NK-92 treated with Interleukin-12 subunit alpha and Interleukin-12 subunit beta, amount 100 ng/mL, for 24 hours (cell line): ENCODE data around the gene KCNF1.
A peak's percentile ranks its signal among the peaks of the same experiment; 100 is the strongest.

Experiments used
- DNase-seq: peaks from one replicate; lab custom pipeline; 2025; lab: John Stamatoyannopoulos, UW

The KCNF1 gene, protein sequence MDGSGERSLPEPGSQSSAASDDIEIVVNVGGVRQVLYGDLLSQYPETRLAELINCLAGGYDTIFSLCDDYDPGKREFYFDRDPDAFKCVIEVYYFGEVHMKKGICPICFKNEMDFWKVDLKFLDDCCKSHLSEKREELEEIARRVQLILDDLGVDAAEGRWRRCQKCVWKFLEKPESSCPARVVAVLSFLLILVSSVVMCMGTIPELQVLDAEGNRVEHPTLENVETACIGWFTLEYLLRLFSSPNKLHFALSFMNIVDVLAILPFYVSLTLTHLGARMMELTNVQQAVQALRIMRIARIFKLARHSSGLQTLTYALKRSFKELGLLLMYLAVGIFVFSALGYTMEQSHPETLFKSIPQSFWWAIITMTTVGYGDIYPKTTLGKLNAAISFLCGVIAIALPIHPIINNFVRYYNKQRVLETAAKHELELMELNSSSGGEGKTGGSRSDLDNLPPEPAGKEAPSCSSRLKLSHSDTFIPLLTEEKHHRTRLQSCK

DNA sequence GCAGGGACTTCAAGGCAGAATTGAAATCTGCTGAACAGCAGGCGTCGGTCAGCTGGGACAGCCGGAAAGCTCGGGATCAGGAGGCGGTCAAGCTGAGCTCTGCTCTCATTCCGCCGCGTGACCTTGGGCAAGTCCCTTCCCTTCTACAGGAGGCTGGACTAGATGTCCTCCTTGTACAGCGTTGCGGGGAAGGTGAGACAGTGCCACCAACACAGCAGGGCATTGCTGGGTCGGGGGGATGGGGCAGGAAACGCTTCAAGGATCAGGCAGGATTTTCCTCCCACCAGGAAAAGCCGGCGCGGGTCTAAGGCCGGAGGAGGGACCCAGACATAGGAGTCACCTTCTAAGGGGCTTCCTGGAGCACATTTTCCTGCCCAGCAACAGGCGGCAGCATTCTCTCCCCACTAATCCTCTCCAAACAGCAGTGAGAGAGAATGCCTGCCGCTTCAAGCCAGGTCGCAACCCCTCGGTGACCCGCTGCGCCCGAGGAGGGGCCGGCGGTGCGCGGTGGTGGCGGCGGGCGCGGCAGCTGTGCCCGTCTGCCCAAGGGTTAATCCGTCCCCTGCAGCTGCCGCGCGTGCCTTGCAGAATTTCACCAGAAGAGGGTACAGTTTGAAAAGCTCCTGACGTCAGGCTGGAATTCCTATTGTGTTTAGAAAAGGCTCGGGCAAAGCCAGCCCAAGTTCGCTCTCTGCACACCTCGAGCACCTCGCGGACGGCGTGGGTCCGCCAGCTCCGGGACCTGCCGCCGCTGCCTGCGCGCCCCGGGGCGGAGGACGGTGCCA lies at the start of gene KCNF1:
Gene KCNF1, plus strand, starts transcription at position 644 of the 785 bp plus-strand sequence. CDS start 493 bp downstream, outside the sequence.
- no peak for DNase-seq

DNA sequence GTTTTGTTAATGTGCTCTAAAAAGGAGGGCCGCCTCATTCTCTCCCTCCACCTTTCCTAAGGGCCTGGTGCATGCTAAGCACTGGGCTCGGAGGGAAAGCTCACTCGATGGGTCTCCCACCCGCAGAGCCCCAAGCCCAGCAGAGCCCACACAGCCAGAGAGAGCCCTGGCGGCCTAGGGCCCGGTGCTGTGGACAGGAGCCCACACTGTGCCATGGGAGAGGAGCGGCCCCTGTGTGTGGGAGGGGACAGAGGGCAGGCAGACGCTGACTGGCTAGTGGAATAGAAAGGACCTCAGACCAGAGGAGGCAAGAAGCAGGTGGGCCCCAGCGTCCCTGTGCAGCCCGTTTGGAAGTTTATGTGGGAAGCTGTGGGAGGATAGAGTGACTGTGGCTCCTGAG lies 49.4 kb upstream of the KCNF1 start:
- DNase-seq = no peak

DNA sequence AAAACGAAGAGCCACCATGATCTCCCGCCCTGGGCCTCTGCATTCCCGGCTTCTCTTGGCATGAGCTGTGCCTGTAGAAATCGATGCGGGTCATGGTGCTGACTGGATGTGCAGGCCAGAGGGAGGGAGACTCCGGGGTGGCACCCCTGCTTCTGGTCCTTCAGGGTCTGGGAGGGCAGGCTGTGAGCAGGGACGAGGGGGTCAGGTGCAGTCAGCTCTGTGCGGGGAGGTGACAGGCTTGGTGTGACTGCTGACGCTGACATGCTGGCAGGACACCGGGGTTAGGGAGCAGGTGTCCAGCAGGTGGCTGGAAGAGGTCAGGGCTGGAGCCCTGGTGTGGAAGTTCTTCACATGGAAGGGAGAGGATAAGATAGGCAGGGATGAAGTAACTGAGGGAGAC lies 48.7 kb upstream of the KCNF1 start:
- no peak for DNase-seq

GRCh38 chr2:10863837-10864236 lies 47.9 kb upstream of the KCNF1 start:
- peak; percentile 23 for DNase-seq

GRCh38 chr2:10864251-10864650 lies 47.5 kb upstream of the KCNF1 start:
- no peak for DNase-seq

DNA sequence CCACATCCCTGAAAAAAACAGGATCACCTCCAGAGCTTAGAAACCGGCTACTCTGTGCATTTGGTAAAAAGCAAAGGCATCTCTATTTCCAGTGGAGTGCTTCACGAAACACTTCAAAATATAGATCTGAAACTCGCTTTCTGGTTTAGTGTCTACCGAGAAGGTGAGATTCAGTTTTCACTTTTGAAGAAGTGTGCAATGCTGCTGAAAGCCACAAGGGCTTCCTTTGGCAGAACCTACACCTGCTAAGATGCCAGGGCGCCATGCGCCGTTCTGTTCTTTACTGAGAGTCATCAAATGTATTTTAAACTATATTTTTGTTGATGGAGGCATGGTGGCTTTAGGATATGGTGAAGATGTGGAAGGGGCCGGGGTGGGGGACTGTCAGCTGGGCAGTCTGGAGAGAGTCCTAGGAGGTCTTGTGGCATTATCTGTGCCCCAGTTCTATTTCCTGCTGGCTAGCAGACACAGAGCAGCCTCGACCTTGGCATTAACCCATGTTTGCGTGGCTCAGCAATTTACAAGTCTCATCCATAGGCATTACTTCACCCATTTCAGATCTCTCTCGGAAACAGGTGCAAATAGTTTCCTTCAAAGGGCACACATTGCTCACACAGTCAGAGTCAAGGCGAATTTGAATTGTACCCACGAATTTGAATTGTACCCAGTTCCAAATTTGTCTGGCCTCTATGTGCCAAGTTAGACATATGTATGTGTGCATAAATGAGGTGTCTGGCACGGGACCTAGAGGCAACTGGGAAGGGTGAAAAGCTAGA lies 46.7 kb upstream of the KCNF1 start:
- no peak for DNase-seq

DNA sequence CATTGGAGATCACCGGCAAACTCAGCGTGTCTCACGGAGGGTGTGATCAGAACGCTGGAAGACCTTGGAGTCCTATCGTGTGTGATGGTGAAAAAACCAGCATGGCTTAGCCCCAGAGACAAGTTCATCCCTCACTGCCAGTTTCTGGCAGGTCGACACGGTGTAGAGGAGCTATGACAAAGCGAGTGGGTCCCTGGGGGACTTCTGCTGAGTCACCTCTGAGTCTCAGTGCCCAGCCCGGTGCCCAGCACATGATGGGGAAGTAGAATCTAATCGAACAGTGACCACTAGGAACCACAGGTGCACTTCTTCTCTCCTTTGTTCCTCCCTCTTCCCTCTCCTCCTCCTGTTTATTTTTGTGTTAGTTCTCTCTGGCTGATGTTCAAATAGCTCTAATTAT lies 45.9 kb upstream of the KCNF1 start:
- DNase-seq = no peak

DNA sequence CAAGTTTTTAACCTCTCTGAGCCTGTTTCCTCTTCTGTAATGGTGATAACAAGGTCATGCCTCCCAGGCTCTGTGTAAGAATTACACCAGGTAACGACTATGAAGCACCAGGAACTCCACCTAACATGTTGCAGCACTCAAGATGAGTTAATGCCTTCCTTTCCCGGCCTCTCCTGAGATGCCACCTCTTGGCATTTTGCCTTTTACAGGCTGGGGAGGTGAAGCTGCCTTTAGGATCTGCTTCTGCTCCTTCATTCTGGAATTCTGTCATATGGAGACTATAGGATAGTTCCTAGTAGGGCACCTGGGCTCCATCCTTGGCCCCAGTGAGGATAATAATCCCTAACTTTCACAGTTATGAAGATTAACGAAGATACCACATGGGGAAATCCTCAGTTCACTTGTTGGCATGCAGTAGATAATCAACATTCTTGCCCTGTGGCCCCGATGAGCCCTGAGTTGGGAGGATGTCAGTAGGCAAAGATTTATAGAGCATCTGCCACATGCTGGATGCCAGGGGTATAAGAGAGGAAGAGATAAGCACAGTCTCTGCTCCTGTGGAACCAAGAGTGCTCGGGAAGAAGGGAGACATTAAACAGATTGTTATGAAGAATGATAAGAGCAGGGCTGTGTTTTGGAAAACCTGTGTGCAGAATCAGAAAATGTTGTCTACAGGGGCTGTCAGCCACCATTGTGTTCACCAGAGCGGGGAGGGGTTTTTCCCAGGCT lies 43.9 kb upstream of the KCNF1 start:
- no peak for DNase-seq

- no peak for DNase-seq
These were observed 43.0 kb upstream of the KCNF1 start for GRCh38 chr2:10868465-10869314.

GRCh38 chr2:10871978-10872377 lies 39.8 kb upstream of the KCNF1 start:
- no peak for DNase-seq

DNA sequence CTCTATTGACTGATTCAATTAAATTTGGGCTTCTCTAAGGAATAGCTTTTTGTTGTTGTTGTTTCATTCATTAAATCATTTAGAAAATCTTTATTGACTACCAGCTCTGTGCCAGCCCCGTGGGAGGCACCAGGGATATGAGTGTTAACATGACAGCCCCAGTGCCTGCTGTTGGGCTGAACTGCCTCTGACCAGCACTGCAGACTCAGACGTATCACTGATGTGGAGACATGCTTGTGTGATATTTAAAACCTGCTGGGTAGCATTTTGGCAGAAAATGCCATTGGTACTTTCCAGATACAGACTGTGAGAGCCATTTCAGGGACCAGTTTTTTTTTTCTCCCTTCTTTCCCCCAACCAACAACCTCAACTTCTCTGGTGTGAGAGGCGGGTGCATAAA lies 38.6 kb upstream of the KCNF1 start:
- DNase-seq = no peak

DNA sequence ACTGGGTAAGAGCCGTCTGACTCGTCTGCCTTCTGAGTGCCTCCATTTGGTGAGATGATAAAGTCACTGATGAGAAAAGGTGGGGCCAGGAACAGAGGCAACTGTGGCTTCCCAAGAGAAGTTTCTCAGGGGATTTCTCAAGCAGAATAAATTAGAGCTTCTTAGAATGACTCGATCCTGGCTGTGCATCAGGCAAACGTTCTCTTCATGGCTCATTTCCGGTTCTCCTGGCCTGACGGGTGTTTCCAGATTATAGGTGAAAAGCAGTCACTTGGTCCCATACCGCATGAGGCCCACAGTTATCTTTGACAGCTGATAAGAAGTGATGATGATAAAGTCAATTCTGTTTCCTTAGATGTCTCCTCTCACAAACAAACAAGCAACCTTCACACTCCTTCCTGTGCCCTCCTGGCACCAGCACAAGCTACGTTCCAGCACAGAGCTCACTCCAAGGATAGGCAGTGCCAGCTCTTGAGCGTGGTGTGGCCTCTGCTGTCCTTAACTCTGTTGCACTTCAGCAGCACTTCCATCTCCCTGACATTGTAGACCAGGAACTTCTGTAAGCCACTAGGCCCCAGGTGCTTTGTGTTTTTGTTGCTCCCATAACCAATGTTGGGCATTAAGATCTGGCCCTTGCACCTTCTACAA lies 37.8 kb upstream of the KCNF1 start:
- no peak for DNase-seq

- no peak for DNase-seq
These were observed 36.6 kb upstream of the KCNF1 start for GRCh38 chr2:10875126-10875525.

GRCh38 chr2:10876394-10876793 lies 35.3 kb upstream of the KCNF1 start:
- no peak for DNase-seq

DNA sequence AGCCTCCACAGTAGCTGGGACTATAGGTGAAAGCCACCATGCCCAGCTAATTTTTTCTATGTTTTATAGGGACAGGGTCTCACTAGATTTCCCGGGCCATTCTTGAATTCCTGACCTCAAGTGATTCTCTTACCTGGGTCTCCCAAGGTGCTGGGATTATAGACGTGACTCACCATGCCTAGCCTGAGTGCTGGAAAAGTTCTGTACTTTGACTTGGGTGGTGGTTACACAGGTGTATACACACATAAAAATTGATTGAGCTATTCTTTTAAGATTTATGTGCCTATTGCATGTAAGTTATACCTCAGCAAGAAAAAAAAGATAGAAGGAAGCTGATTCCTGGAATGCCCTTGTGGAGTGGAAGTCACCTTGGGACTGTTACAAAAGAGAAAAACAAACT lies 34.8 kb upstream of the KCNF1 start:
- DNase-seq = no peak

GRCh38 chr2:10877651-10878111 lies 34.1 kb upstream of the KCNF1 start:
- DNase-seq = no peak

DNA sequence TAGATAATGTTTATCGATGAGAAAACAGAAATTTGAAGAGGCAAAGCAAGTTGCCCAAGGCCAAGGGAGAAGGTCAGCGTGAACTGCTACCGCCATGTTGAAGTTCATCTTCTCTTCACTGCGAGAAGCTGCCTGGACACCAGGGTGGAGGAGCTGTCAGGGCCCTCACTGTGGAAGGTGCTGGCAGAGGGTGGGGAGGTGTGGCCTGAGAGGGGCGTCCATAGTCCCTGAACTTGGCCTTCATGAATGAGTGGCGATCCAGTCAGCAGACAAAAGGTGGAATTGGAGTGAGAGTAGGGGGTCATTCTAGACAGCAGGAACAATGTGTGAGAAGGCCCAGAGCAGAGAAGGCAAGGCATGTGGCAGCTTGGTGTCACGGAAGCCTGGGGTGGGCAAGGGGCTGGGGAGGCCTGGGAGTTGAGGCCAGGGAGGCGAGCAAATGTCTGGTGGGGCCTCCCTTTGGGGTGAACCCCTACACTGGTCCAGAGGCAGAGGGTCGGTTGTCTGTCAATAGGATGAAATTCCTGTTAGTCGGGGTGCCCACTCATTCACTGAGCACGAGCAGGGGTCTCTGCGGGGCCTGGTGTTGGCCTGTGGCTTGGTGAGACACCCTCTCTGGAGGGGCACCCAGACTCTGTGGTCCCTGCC lies 33.3 kb upstream of the KCNF1 start:
- DNase-seq = no peak

- DNase-seq = no peak
These were observed 32.6 kb upstream of the KCNF1 start for GRCh38 chr2:10879159-10879558.
